IPS-15b (cell line): ENCODE data around the gene CSRP3.

Source experiments
- H3K27me3 ChIP-seq: one replicate; pipeline ENCODE4 v1.6.1; 2013; ENCODE audit warnings: low read length; ENCODE audit not compliant: control insufficient read depth, insufficient read depth
- H3K36me3 ChIP-seq: one replicate; pipeline ENCODE4 v1.6.1; 2013; ENCODE audit warnings: low read length; ENCODE audit not compliant: control insufficient read depth, insufficient read depth
- H3K4me1 ChIP-seq: one replicate; pipeline ENCODE4 v1.6.1; 2013; ENCODE audit warnings: mild to moderate bottlenecking, low read length; ENCODE audit not compliant: control insufficient read depth, insufficient read depth
- H3K4me3 ChIP-seq: one replicate; pipeline ENCODE4 v1.5.1; 2013; ENCODE audit warnings: low read depth, low read length
- H3K9ac ChIP-seq: one replicate; pipeline ENCODE4 v1.6.1; 2013; ENCODE audit warnings: low read depth, mild to moderate bottlenecking, low read length
- H3K9me3 ChIP-seq: one replicate; pipeline ENCODE4 v1.6.1; 2013; ENCODE audit warnings: mild to moderate bottlenecking, low read length; ENCODE audit not compliant: control insufficient read depth, insufficient read depth

CSRP3 gene

DNA sequence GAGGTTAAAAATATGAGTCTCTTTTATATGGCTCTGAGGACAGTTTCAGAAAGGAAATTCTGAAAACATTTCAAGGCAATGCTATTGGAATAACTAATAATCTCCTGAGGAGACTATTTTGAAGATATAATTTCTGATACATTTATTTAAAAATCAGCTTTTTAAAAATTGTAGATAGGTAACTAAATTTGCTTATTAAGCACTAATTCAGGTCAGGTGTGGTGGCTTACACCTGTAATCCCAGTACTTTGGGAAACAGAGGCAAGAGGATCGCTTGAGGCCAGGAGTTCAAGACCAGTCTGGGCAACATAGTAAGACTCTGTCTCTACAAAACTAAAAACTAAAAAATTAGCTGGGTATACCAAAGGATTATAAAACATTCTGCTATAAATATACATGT, 67.8 kb downstream of the CSRP3 start:
- no peak overlapping the region for H3K4me3 ChIP-seq
- no peak overlapping the region for H3K9ac ChIP-seq
- H3K27me3 ChIP-seq = no peaks in the 10 kb centered on the region
- H3K9me3 ChIP-seq = peaks cover 4% of the 10 kb centered on the region
- no peaks in the 10 kb centered on the region for H3K36me3 ChIP-seq
- no peaks in the 10 kb centered on the region for H3K4me1 ChIP-seq
